KG1 (cell line): Measurements from ENCODE around the gene CAMSAP1.

Experiments
- DNase-seq: peaks from one replicate; lab custom pipeline; 2025; lab: John Stamatoyannopoulos, UW

Gene CAMSAP1

GRCh38 chr9:135880438-135880837 lies 26.9 kb downstream of the CAMSAP1 start:
- DNase-seq: no peak

DNA sequence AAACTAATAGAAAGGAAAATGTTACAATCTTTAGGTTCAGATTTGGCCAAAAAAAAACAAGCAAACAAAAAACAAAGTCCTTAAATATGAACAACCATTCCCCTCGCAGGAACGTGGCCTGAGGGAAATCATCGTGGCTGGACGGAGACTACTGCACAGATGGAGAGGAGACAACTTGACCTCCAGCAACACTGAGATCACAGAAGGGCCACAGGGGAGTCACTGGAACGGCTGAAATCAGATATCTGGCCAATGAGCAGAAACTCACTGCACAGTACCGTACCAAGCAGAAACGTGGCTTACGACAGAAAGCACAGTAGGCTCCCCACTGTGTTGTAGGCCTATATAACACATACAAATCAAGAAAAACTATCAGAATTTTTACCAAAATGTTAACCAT lies 27.7 kb downstream of the CAMSAP1 start:
- DNase-seq: no peak

DNA sequence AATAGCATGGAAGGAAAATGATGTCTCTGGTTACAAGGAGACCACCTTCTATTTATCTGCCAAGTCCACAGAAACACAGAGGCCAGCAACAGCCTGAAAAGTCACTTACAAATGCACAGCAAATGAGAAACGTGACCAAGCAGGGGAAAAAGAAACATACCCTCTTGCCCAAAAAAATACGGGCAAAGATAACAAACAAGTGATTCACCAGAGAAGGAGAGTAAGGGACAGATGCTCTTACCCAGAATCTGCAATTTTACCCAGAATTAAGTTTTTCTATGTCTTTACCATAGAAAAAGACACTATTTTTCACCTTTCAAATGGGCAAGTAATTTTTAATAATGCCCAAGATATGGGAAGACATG lies 28.1 kb downstream of the CAMSAP1 start:
- DNase-seq: no peak

GRCh38 chr9:135878528-135879236 lies 28.7 kb downstream of the CAMSAP1 start:
- no peak for DNase-seq

GRCh38 chr9:135877791-135878527 lies 29.4 kb downstream of the CAMSAP1 start:
- no peak for DNase-seq

DNA sequence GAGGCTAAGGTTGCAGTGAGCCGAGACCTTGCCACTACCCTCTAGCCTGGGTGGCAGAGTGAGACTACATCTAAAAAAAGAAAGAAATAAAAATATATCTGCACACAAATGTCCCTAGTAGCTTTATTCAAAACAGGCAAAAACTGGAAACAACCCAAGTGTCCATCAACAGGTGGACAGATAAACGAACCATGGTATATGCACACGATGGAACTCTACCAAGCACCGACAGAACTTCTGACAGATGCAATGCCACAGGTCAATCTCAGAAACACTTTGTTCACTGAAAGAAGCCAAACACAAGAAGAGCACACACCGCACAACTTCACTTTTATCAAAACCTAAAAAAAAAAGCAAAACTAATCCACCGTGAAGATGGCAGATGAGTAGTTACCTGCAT lies 30.4 kb downstream of the CAMSAP1 start:
- DNase-seq: no peak

DNA sequence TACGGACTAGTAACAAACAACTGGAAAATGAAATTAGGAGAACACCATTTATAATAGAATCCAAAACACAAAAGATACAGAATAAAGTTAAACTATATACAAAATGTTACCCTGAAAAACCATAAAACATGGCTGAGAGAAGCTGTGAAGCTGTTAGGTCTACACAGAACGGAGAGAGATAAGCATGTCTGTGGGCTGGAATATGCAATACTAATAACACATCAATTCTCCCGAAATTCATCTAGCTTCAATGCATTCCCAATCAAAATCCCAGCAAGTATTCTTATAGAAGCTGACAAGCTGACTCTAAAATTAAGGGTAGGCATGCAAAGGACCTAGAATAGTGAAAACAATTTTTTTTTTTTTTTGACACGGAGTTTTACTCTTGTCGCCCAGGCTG lies 32.5 kb downstream of the CAMSAP1 start:
- DNase-seq: no peak

DNA sequence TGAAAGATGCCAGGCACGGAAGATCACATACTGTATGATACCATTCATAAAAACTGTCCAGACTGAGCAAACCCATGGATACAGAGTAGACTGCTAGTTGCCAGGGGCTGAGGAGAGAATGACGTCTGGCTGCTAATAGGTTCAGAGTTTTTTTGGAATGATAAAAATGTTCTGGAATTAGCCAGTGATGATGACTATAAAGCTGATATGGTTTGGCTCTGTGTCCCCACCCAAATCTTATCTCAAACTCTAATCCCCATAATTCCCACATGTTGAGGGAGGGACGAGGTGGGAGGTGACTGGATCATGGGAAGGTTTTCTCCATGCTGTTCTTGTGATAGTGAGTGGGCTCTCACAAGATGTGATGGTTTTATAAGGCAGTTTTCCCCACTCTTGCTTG lies 37.4 kb downstream of the CAMSAP1 start:
- DNase-seq: no peak

- no peak for DNase-seq
Measured at GRCh38 chr9:135865531-135865930, 41.8 kb downstream of the CAMSAP1 start.

- peak; percentile 30 for DNase-seq
Measured at GRCh38 chr9:135864447-135865049, 42.8 kb downstream of the CAMSAP1 start.

DNA sequence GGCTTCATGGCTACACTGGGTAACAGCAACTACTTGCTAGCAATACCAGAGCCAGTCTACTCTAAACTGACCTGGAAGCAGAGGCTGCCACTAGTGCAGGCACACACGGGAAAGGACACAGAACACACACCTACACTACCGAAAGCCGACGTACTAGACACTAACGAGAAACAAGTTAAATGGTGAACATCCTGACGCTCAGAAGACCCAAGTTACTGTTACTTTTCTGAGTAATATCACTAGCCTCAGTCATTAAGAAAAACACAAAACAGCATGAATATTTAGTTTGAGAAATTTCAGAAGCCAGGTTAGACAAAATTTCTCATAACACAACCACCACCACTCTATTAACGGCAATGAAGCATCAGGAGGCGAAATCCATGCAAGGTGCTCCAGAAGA lies 44.5 kb downstream of the CAMSAP1 start:
- DNase-seq: no peak

- DNase-seq: no peak
Measured at GRCh38 chr9:135858491-135859185, 48.7 kb downstream of the CAMSAP1 start.

- DNase-seq: no peak
Measured at GRCh38 chr9:135857843-135858242, 49.5 kb downstream of the CAMSAP1 start.

DNA sequence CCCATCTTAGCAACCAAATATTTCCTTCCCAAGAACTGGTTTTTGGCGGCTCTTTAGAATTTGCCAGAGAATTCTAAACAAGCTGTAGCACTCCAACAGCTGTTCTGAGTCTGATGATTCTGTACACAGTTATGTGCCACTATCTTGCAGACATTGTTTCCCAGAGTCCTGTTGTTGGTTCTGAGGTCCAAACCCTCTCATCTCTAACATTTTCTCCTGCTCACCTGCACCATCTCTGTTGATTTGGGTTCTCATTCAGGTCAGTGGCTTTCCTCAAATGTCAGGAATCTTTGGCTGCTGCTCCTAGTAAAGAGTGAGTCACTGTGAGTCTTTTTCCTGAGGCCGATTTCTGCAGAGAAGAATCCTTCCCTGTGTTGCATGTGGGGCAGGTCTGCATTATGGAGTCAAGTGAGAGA lies 50.0 kb downstream of the CAMSAP1 start:
- no peak for DNase-seq

DNA sequence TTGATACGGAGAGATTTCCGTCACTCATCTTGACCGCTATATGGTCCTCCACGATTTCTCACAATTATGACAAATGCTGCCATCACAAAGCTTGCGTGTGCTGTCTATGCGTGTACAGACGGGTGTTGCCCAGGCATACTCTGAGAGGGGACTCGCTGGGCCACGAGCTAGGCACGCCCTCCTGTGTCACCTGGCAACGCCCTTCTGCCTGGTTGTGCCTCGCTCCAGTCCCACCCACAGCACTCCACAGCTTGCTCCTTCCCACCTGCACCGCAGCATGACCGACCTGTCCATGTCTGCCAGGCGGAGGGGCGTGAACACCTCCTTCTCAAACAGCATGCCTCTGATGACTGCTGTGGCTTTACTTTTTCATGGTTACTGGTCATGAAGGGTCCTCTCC lies 55.6 kb downstream of the CAMSAP1 start:
- no peak for DNase-seq

GRCh38 chr9:135850737-135851136 lies 56.6 kb downstream of the CAMSAP1 start:
- no peak for DNase-seq

GRCh38 chr9:135849181-135849580 lies 58.2 kb downstream of the CAMSAP1 start:
- DNase-seq: no peak

DNA sequence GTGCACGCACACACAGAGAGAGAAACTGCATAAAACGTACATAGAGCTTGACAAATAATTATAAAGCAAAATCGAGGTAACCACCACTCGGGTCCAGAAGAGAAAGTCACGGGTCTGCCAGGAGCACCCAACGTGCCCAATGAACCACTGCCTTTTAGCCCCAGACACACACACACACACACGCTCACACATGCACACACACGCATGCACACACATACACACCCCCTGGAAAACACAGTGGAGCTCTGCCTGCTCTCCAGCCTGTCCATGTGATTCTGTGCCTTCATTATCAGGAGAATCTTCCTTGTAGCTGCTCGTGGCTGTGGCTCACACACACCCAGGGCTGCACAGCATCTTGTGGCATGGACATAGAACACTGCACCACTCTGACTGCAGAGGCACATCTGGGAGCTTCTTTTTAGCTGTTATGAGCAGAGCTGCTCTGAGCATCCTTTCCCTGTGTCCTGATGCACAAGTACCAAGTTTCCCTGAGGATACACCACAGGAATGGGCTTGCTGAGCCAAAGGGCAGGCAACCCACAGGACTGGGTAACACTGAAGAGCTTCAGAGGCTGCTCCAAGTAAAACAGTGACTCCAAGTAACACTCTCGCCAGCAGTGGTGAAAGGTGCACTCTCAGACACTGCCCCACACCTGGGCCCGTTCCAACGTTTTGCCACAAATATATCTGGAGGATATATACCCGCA lies 58.9 kb downstream of the CAMSAP1 start:
- no peak for DNase-seq

DNA sequence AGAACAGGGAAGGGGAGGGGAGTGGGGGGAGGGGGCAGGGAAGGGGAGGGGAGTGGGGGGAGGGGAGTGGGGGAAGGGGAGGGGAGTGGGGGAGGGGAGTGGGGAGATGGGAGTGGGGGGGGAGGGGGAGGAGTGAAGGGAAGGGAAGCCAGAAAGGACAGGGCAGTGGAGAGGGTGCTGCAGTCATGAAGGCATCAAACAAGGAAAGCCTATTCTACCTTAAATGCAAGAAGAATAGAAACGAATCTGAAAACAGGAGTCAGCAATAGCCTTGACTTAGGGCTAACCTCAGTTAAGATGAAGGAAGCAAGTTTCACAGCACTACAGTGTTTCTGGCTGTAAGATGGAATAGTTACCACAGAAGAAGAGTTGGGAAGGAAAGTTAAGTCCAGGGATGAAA lies 59.5 kb downstream of the CAMSAP1 start:
- no peak for DNase-seq

DNA sequence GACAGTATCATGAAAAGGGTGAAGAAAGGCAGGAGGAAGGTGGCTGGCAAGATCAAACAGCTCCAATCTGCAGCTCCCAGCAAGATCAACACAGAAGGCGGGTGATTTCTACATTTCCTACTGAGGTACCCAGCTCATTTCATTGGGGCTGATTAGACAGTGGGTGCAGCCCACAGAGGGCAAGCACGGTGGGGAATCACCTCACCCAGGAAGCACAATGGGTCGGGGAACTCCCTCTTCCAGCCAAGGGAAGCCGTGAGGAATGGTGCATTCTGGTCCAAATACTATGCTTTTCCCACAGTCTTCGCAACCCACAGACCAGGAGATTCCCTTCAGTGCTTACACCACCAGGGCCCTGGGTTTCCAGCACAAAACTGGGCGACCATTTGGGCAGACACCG lies 66.8 kb downstream of the CAMSAP1 start:
- DNase-seq: no peak

- DNase-seq: no peak
Measured at GRCh38 chr9:135840107-135840506, 67.2 kb downstream of the CAMSAP1 start.

DNA sequence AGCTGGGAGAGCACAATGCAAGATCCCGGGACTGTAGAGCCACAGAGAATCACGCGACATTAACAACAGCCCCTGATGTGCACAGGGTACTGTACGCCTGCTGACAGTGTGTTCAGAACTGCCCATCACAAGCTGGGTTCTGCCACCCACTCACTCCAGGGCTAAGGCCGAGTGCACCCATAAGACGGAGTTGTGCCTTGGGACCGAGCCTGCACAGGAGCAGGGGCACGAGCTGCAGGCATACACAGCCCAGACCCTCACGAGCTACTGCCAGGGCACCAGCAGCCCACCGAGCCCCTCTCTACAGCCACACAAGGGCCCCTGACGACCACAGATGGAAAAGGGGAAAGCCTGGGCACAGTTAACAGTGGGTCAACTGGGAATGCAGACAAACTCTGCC lies 67.8 kb downstream of the CAMSAP1 start:
- DNase-seq: no peak
